Measurements from ENCODE around the gene AKAP8L. TPM values are rescaled to one million over a fixed set of nuclear protein-coding genes. Genes with fewer than 3 reads are reported as not detected.
A peak's percentile ranks its signal among the peaks of the same experiment; 100 is the strongest.

AKAP8L gene
- total RNA-seq, 2 donors from 2014 or later: 190 to 237 TPM

DNA sequence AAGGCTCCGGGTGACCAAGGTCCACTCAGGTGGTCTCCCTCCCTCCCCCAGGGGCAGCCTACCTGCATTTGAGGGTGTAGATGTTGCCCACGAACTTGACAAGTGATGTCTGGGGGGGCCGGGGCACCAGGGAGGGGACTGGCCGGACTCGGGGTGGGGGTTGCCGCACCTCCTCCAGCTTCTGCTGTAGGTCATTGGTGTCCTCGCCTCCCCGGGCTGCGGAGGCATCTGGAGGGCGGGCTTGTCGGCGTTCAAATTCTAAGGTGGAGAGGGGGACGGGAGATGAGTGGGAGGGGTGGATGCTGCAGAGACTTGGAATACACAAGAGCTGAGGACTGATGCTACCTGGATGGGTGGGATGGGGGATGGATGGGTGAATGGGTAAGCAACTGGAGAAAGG, 5.3 kb upstream of the AKAP8L start:
- Mint-ChIP-seq H3K4me3 (no peak overlapping the region), H3K9me3 (peaks cover 8% of the 10 kb centered on the region), H3K36me3 (ENCODE audit: low read depth) (peaks cover 44% of the 10 kb centered on the region), H3K4me1 (peaks cover 2% of the 10 kb centered on the region), H3K27ac (no peak overlapping the region), H3K27me3 (ENCODE audit: insufficient read depth) (no peaks in the 10 kb centered on the region)
- H3K27ac ChIP-seq (ENCODE audit: low read depth, low read length): no peak overlapping the region
- peaks cover 11% of the 10 kb centered on the region for H3K9me3 ChIP-seq (ENCODE audit: control insufficient read depth, low read length)
- no peak overlapping the region for H3K4me3 ChIP-seq (ENCODE audit: low read length)
- TF ChIP-seq CTCF (conservative IDR thresholded peaks at IDR 0.05): no peak
- no peaks in the 10 kb centered on the region for H3K4me1 ChIP-seq (ENCODE audit: control insufficient read depth, insufficient read depth, low read length)
- DNase-seq: no peak
- 93 to 100% methylated on average over 4 to 13 of the region's 13 CpGs for WGBS, 2 experiments (ENCODE audit: insufficient coverage in 1 of 2, insufficient read length in 1 of 2)
- no peaks in the 10 kb centered on the region for H3K27me3 ChIP-seq (ENCODE audit: control insufficient read depth, insufficient read depth, low read length, poor library complexity, severe bottlenecking)
- no peak overlapping the region for H3K9ac ChIP-seq (ENCODE audit: extremely low read depth, low read length, poor library complexity, severe bottlenecking)
- peaks cover 37% of the 10 kb centered on the region for H3K36me3 ChIP-seq (ENCODE audit: control insufficient read depth, insufficient read depth, low read length)

GRCh38 chr19:15423130-15423529, 4.3 kb upstream of the AKAP8L start:
- H3K4me1 Mint-ChIP-seq: peaks cover 2% of the 10 kb centered on the region
- H3K36me3 Mint-ChIP-seq (ENCODE audit: low read depth): peaks cover 44% of the 10 kb centered on the region
- no peak for DNase-seq
- Histone ChIP-seq H3K27ac (ENCODE audit: low read depth, low read length) (no peak overlapping the region), H3K4me3 (ENCODE audit: low read length) (no peak overlapping the region), H3K27me3 (ENCODE audit: control insufficient read depth, insufficient read depth, low read length, poor library complexity, severe bottlenecking) (no peaks in the 10 kb centered on the region), H3K9ac (ENCODE audit: extremely low read depth, low read length, poor library complexity, severe bottlenecking) (no peak overlapping the region), H3K4me1 (ENCODE audit: control insufficient read depth, insufficient read depth, low read length) (no peaks in the 10 kb centered on the region), H3K9me3 (ENCODE audit: control insufficient read depth, low read length) (peaks cover 11% of the 10 kb centered on the region), H3K36me3 (ENCODE audit: control insufficient read depth, insufficient read depth, low read length) (peaks cover 37% of the 10 kb centered on the region)
- 96 to 100% methylated on average over 2 to 6 of the region's 6 CpGs for WGBS, 2 experiments (ENCODE audit: insufficient coverage in 1 of 2, insufficient read length in 1 of 2)
- no peak overlapping the region for H3K27ac Mint-ChIP-seq
- H3K4me3 Mint-ChIP-seq: no peak overlapping the region
- no peak for TF ChIP-seq CTCF (conservative IDR thresholded peaks at IDR 0.05)
- H3K27me3 Mint-ChIP-seq (ENCODE audit: insufficient read depth): no peaks in the 10 kb centered on the region
- peaks cover 8% of the 10 kb centered on the region for H3K9me3 Mint-ChIP-seq

- H3K9me3 ChIP-seq (ENCODE audit: control insufficient read depth, low read length): peaks cover 11% of the 10 kb centered on the region
- WGBS, 2 experiments (ENCODE audit: insufficient coverage in 1 of 2, insufficient read length in 1 of 2): 93 to 95% methylated on average over 14 to 22 of the region's 22 CpGs
- no peak overlapping the region for H3K27ac Mint-ChIP-seq
These were observed 3.7 kb upstream of the AKAP8L start for GRCh38 chr19:15422296-15423075.

More at GRCh38 chr19:15422296-15423075, 3.7 kb upstream of the AKAP8L start:
- no peaks in the 10 kb centered on the region for H3K27me3 Mint-ChIP-seq (ENCODE audit: insufficient read depth)
- H3K9ac ChIP-seq (ENCODE audit: extremely low read depth, low read length, poor library complexity, severe bottlenecking): no peak overlapping the region
- no peak overlapping the region for H3K4me3 ChIP-seq (ENCODE audit: low read length)
- H3K4me1 Mint-ChIP-seq: peaks cover 4% of the 10 kb centered on the region
- H3K4me3 Mint-ChIP-seq: no peak overlapping the region
- H3K27me3 ChIP-seq (ENCODE audit: control insufficient read depth, insufficient read depth, low read length, poor library complexity, severe bottlenecking): no peaks in the 10 kb centered on the region
- no peaks in the 10 kb centered on the region for H3K4me1 ChIP-seq (ENCODE audit: control insufficient read depth, insufficient read depth, low read length)
- no peak for DNase-seq
- no peak overlapping the region for H3K27ac ChIP-seq (ENCODE audit: low read depth, low read length)
- peaks cover 44% of the 10 kb centered on the region for H3K36me3 Mint-ChIP-seq (ENCODE audit: low read depth)
- H3K9me3 Mint-ChIP-seq: peaks cover 8% of the 10 kb centered on the region
- peak; percentile 31 for TF ChIP-seq CTCF (conservative IDR thresholded peaks at IDR 0.05)
- H3K36me3 ChIP-seq (ENCODE audit: control insufficient read depth, insufficient read depth, low read length): peaks cover 33% of the 10 kb centered on the region

Data from endodermal cell (in vitro differentiated cells).